H9 (cell line): ENCODE data around the gene ANKRD11. TPM values are rescaled to one million over a fixed set of nuclear protein-coding genes. Genes with fewer than 3 reads are reported as not detected.

Experiments used
- DNase-seq: peaks from one replicate; pipeline ENCODE4 v3.0.0-alpha.2; 2017
- H2AFZ ChIP-seq: one replicate; pipeline ENCODE4 v1.6.1; 2013; ENCODE audit warnings: mild to moderate bottlenecking, low read length, control low read depth, moderate library complexity
- H2AK5ac ChIP-seq: 2 replicates; pipeline ENCODE4 v1.6.1; 2013; ENCODE audit warnings: low read length, control low read depth, mixed read lengths; ENCODE audit not compliant: insufficient read length
- H2BK120ac ChIP-seq: one replicate; pipeline ENCODE4 v1.6.1; 2013; ENCODE audit warnings: low read depth, mild to moderate bottlenecking, low read length, control low read depth, inconsistent platforms; ENCODE audit not compliant: poor library complexity, severe bottlenecking
- H2BK12ac ChIP-seq: 2 replicates; pipeline ENCODE4 v1.6.1; 2013; ENCODE audit warnings: low read length, control low read depth, mixed read lengths, low read depth; ENCODE audit not compliant: insufficient read length
- H2BK15ac ChIP-seq: 2 replicates; pipeline ENCODE4 v1.6.1; 2013; ENCODE audit warnings: low read depth, low read length, control low read depth
- H2BK20ac ChIP-seq: one replicate; pipeline ENCODE4 v1.6.1; 2013; ENCODE audit warnings: low read depth, mild to moderate bottlenecking, low read length, control low read depth, inconsistent platforms; ENCODE audit not compliant: poor library complexity, severe bottlenecking
- H2BK5ac ChIP-seq: 2 replicates; pipeline ENCODE4 v1.6.1; 2013; ENCODE audit warnings: low read length, control low read depth, mixed read lengths; ENCODE audit not compliant: insufficient read length
- H3K14ac ChIP-seq: 2 replicates; pipeline ENCODE4 v1.6.1; 2013; ENCODE audit warnings: low read length, control low read depth; ENCODE audit not compliant: insufficient read depth
- H3K18ac ChIP-seq: 2 replicates; pipeline ENCODE4 v1.6.1; 2013; ENCODE audit warnings: low read depth, mild to moderate bottlenecking, mixed read lengths, low read length, control low read depth; ENCODE audit not compliant: insufficient read length
- H3K23ac ChIP-seq: 2 replicates; pipeline ENCODE4 v1.6.1; 2013; ENCODE audit warnings: low read length, control low read depth, mixed read lengths, low read depth; ENCODE audit not compliant: insufficient read length
- H3K23me2 ChIP-seq: 2 replicates; pipeline ENCODE4 v1.6.1; 2013; ENCODE audit warnings: low read depth, mild to moderate bottlenecking, mixed read lengths, low read length, control low read depth; ENCODE audit not compliant: insufficient read length, poor library complexity, severe bottlenecking
- H3K27ac ChIP-seq: 2 replicates; pipeline ENCODE4 v1.5.1; 2013; ENCODE audit warnings: low read length, control low read depth, mixed read lengths, low read depth; ENCODE audit not compliant: insufficient read length
- H3K27me3 ChIP-seq: 2 replicates; pipeline ENCODE4 v1.6.1; 2013; ENCODE audit warnings: low read length, control low read depth, inconsistent platforms; ENCODE audit not compliant: insufficient read depth
- H3K4ac ChIP-seq: 2 replicates; pipeline ENCODE4 v1.6.1; 2013; ENCODE audit warnings: low read depth, mild to moderate bottlenecking, control low read depth, inconsistent platforms, low read length, moderate library complexity
- H3K4me1 ChIP-seq: 2 replicates; pipeline ENCODE4 v1.6.1; 2013; ENCODE audit warnings: low read length, control low read depth, inconsistent platforms; ENCODE audit not compliant: insufficient read depth
- H3K4me2 ChIP-seq: 2 replicates; pipeline ENCODE4 v1.6.1; 2013; ENCODE audit warnings: low read length, control low read depth, mixed read lengths; ENCODE audit not compliant: insufficient read length, insufficient read depth
- H3K56ac ChIP-seq: 2 replicates; pipeline ENCODE4 v1.6.1; 2013; ENCODE audit warnings: low read depth, mild to moderate bottlenecking, mixed read lengths, low read length, control low read depth; ENCODE audit not compliant: insufficient read length
- H3K79me1 ChIP-seq: 2 replicates; pipeline ENCODE4 v1.6.1; 2013; ENCODE audit warnings: low read depth, mild to moderate bottlenecking, moderate library complexity, low read length, control low read depth, inconsistent platforms; ENCODE audit not compliant: insufficient read depth, poor library complexity, severe bottlenecking
- H3K79me2 ChIP-seq: 2 replicates; pipeline ENCODE4 v1.6.1; 2013; ENCODE audit warnings: low read length, control low read depth, inconsistent platforms; ENCODE audit not compliant: insufficient read depth
- H3K9ac ChIP-seq: 2 replicates; pipeline ENCODE4 v1.6.1; 2013; ENCODE audit warnings: low read length, control low read depth, mixed read lengths; ENCODE audit not compliant: insufficient read length; ENCODE audit errors: extremely low read depth
- H3K9me3 ChIP-seq: one replicate; pipeline ENCODE4 v1.6.1; 2013; ENCODE audit warnings: low read depth, low read length, inconsistent platforms; ENCODE audit not compliant: control insufficient read depth
- H3T11ph ChIP-seq: one replicate; pipeline ENCODE4 v1.6.1; 2013; ENCODE audit warnings: mild to moderate bottlenecking, low read length, control low read depth, inconsistent platforms
- H4K20me1 ChIP-seq: one replicate; pipeline ENCODE4 v1.6.1; 2013; ENCODE audit not compliant: control insufficient read depth, insufficient read length, insufficient read depth
- H4K5ac ChIP-seq: 2 replicates; pipeline ENCODE4 v1.6.1; 2013; ENCODE audit warnings: low read depth, mild to moderate bottlenecking, mixed read lengths, low read length, control low read depth; ENCODE audit not compliant: insufficient read length
- H4K8ac ChIP-seq: replicated peaks from 2 replicates; pipeline ENCODE4 v1.6.1; 2013; ENCODE audit warnings: low read length, control low read depth, mixed read lengths, low read depth; ENCODE audit not compliant: insufficient read length
- H4K91ac ChIP-seq: 2 replicates; pipeline ENCODE4 v1.6.1; 2013; ENCODE audit warnings: low read depth, mild to moderate bottlenecking, moderate library complexity, mixed read lengths, low read length, control low read depth; ENCODE audit not compliant: insufficient read length
- H3K27ac Mint-ChIP-seq, 3 experiments: 2 replicates in 2 of 3; 3 replicates in 1 of 3; pipeline ENCODE4 v1.8.0; 2020 to 2021; ENCODE audit warnings: mixed read lengths in 3 of 3, mild to moderate bottlenecking in 1 of 3, moderate library complexity in 1 of 3
- H3K27me3 Mint-ChIP-seq: 2 replicates; pipeline ENCODE4 v1.8.0; 2021; ENCODE audit warnings: low read depth, mild to moderate bottlenecking, moderate library complexity, mixed read lengths
- H3K36me3 Mint-ChIP-seq, 3 experiments: 2 replicates in 2 of 3; 3 replicates in 1 of 3; pipeline ENCODE4 v1.8.0; 2020 to 2021; ENCODE audit warnings: low read depth in 3 of 3, mixed read lengths in 3 of 3; ENCODE audit not compliant: insufficient read depth in 1 of 3
- H3K4me1 Mint-ChIP-seq, 2 experiments: 2 replicates each; pipeline ENCODE4 v1.8.0; 2020; ENCODE audit warnings: mixed read lengths in 2 of 2
- H3K4me3 Mint-ChIP-seq, 2 experiments: 2 replicates in 1 of 2; 3 replicates in 1 of 2; pipeline ENCODE4 v1.8.0; 2020 to 2021; ENCODE audit warnings: mild to moderate bottlenecking in 2 of 2, mixed read lengths in 2 of 2, moderate library complexity in 1 of 2
- H3K9me3 Mint-ChIP-seq, 2 experiments: 2 replicates in 1 of 2; 3 replicates in 1 of 2; pipeline ENCODE4 v1.8.0; 2020; ENCODE audit warnings: mild to moderate bottlenecking in 2 of 2, mixed read lengths in 2 of 2, moderate library complexity in 1 of 2
- WGBS: extraction: QIAGEN DNeasy Blood & Tissue Kit; methylation state at CpG from one replicate; pipeline ENCODE4 v1.1.7; 2013; ENCODE audit warnings: missing lambda C conversion rate, low lambda C conversion rate, mixed read lengths; ENCODE audit not compliant: insufficient read length; ENCODE audit errors: extremely low coverage; 5-methylcytosine and 5-hydroxymethylcytosine counted together
- total RNA-seq: library from RNA; stranded (reverse); gene quantifications from 2 replicates; pipeline ENCODE4 v1.2.1, GENCODE V29; 2021
- TF ChIP-seq, protein P1 (sequence below): fragments of 200-600 bp; sonication (generic); conservative IDR thresholded peaks from 3 replicates; pipeline ENCODE4 v1.8.0; 2021; ENCODE audit warnings: antibody characterized with exemption, mild to moderate bottlenecking

ANKRD11 gene
- total RNA-seq, 1 experiment from 2014 or later, result 181 TPM

DNA sequence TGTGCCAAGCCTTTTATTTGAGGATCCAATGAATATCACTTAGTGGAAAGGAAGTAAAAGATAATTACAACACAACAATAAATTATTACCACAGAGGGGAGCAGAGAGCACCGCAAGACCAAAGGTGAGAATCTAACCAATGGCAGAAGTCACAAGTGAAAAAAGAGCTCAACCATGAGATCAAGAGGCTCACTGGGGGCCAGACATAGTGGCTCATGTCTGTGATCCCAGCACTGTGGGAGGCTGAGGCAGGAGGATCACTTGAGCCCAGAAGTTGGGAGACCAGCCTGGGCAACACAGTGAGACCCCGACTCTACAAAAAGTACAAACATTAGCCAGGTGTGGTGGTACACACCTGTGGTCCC is 17.7 kb downstream of the ANKRD11 start:
- peaks cover 40 to 47% of the 10 kb centered on the region in 2 experiments for H3K4me1 Mint-ChIP-seq
- Histone ChIP-seq H3K4ac (no peak overlapping the region), H2BK12ac (no peak overlapping the region), H2BK5ac (no peak overlapping the region), H3K79me1 (peaks cover 6% of the 10 kb centered on the region), H2BK20ac (no peak overlapping the region), H2BK120ac (no peak overlapping the region), H3K56ac (no peak overlapping the region), H3K9me3 (no peaks in the 10 kb centered on the region), H3K79me2 (peaks cover 87% of the 10 kb centered on the region), H3K27ac (no peak overlapping the region), H3K14ac (no peak overlapping the region), H2AK5ac (no peak overlapping the region), H2AFZ (no peak overlapping the region), H3K23me2 (no peaks in the 10 kb centered on the region), H4K91ac (no peak overlapping the region), H3K18ac (no peak overlapping the region), H3T11ph (no peak overlapping the region), H3K9ac (no peak overlapping the region), H4K5ac (no peak overlapping the region), H3K23ac (no peak overlapping the region), H3K4me2 (no peak overlapping the region), H2BK15ac (no peak overlapping the region), H3K27me3 (no peaks in the 10 kb centered on the region), H4K20me1 (no peaks in the 10 kb centered on the region), H4K8ac (no peak overlapping the region), H3K4me1 (peaks cover 2% of the 10 kb centered on the region; the same call in 1 of the 2 replicates)
- no peaks in the 10 kb centered on the region for H3K9me3 Mint-ChIP-seq
- H3K4me3 Mint-ChIP-seq, result no peak overlapping the region
- WGBS, result no CpG with 5 or more reads among the region's 2 CpGs
- H3K36me3 Mint-ChIP-seq, result peaks cover 4 to 12% (median 10%) of the 10 kb centered on the region in 3 experiments; a peak in 6 of 7 replicates
- TF ChIP-seq, protein P1, sequence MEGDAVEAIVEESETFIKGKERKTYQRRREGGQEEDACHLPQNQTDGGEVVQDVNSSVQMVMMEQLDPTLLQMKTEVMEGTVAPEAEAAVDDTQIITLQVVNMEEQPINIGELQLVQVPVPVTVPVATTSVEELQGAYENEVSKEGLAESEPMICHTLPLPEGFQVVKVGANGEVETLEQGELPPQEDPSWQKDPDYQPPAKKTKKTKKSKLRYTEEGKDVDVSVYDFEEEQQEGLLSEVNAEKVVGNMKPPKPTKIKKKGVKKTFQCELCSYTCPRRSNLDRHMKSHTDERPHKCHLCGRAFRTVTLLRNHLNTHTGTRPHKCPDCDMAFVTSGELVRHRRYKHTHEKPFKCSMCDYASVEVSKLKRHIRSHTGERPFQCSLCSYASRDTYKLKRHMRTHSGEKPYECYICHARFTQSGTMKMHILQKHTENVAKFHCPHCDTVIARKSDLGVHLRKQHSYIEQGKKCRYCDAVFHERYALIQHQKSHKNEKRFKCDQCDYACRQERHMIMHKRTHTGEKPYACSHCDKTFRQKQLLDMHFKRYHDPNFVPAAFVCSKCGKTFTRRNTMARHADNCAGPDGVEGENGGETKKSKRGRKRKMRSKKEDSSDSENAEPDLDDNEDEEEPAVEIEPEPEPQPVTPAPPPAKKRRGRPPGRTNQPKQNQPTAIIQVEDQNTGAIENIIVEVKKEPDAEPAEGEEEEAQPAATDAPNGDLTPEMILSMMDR, result no peak
- no peaks in the 10 kb centered on the region; the same call in 1 of the 2 replicates for H3K27me3 Mint-ChIP-seq
- 0 out of 7 replicates have a peak overlapping the region, but pooled peaks of 1 of the 3 experiments have one; percentile 15 for H3K27ac Mint-ChIP-seq
- no peak for DNase-seq
